HG03196 (cell line): ENCODE data around the gene PRSS57.
A peak's percentile ranks its signal among the peaks of the same experiment; 100 is the strongest.
"Not testable (repeated sequence)": the region's sequence is repeated elsewhere in the genome, so short reads cannot be mapped to it uniquely, and the experiment has no call there.

Source experiments
- ATAC-seq: cut with Tn5 transposase; IDR thresholded peaks from one replicate; pipeline ENCODE4 v1.9.1; 2021; ENCODE audit not compliant: unreplicated experiment

Gene PRSS57

DNA sequence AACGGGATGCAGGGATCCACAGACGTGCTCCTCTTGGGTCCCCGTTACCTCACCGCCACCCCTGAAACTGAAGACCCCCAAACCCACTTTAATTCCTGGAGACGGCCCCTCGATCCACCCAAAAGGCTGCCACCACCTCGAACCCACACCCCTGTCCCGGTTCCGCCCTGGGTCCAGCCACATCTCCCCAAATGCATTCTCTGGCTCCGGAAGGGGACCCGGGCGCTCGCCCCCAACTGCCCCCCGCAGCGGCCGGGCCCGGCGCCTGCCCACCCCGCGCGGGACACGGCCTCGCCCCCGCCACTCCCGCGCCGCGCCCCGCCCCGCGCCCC, 19.3 kb downstream of the PRSS57 start:
- ATAC-seq, result no peak

DNA sequence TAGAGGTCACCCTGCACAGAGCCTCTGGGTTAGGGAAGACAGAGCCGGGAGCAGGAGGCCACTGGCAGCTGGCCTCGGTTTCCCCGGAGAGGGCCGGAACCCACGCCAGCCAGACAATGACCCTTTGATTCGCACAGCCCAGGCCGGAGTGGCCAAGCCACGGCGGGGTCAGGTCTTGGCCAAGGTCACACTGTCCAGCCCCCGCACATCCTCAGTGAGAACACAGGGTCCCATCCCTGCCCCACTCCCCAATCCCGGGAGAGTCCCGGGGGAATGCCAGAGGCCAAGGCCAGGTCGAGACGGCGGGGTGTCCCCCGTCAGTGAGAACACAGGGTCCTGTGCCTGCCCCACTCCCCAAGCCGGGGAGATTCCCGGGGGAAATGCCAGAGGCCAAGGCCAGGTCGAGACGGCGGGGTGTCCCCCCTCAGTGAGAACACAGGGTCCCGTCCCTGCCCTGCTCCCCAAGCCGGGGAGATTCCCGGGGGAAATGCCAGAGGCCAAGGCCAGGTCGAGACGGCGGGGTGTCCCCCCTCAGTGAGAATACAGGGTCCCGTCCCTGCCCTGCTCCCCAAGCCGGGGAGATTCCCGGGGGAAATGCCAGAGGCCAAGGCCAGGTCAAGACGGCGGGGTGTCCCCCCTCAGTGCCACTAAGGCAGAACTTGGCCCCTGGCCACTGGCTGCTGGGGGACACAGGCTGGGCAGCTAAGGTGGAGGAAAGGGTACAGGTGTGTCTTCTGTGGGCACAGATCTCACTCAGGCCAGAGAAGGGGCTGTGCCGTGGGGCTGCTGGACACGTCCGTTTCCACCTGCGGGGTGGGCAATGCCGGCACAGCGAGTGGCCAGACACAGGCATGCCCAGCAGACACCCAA, 20.7 kb downstream of the PRSS57 start:
- ATAC-seq, result no peak

DNA sequence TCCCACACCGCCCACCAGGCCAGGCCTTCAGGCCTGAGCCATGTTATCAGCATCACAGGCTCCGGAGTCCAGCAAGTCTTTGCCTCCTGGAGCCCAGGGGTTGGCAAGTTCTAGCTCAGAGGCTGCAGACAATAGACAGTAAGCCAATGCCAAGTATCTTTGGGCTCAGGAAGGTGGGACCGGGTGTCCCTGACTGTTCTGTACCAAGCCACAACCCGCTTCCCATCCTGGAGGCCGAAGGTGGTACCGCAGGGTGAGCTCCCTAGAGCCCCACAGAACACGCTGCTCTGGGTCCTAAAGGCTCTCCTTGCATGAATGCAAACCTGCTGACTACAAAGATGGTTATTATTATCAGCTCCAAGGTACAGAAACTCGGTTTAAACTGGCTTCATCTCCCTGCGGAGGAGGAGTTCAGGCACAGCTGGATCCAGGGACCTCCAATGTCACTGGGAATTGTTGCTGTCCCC, 24.6 kb downstream of the PRSS57 start:
- no peak for ATAC-seq

GRCh38 chr19:668675-669434, 26.4 kb downstream of the PRSS57 start:
- not testable (repeated sequence) for ATAC-seq

DNA sequence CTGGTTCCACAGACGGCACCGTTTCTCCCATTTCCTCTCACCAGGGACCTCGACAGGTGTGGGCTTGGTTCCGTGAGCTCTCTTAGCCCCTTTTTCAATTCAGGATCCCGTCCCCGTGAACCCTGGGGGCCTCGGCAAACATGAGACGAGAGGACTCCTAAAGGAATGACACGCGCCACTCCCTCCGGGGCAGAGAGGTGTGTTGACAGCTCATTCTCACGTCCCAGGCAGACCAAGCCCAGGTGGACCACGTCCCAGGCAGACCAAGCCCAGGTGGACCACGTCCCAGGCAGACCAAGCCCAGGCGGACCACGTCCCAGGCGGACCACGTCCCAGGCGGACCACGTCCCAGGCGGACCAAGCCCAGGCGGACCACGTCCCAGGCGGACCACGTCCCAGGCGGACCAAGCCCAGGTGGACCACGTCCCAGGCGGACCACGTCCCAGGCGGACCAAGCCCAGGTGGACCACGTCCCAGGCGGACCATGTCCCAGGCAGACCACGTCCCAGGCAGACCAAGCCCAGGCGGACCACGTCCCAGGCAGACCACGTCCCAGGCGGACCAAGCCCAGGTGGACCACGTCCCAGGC, 28.2 kb downstream of the PRSS57 start:
- ATAC-seq, result not testable (repeated sequence)

GRCh38 chr19:664913-665443, 30.3 kb downstream of the PRSS57 start:
- ATAC-seq, result no peak

DNA sequence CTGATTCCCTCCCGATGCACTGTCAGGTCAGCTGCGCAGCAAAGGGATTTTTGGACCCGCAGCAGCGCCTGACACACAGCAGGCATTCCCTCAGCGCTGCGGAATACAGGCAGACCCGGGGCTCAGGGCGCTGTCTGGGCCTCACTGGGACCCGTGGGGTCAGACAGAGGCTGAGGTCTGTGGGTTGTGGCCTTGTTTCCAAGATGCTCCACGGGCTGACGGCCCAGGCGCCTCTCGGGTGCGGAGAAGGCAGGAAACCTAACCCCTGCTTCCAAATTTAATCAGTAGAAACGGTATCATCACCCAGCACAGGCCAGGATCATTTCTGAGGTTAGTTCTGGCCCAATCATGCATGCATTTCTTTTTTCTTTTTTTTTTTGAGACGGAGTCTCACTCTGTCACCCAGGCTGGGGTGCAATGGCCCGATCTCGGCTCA, 31.6 kb downstream of the PRSS57 start:
- no peak for ATAC-seq

- peak; percentile 49 for ATAC-seq
Measured at GRCh38 chr19:662962-663681, 32.1 kb downstream of the PRSS57 start, which contains the start of gene RNF126. RNF126 (minus strand) TSS chr19:663214; CDS start chr19:663121, 93 bp downstream.

GRCh38 chr19:662207-662961, 32.9 kb downstream of the PRSS57 start:
- ATAC-seq, result peak; percentile 3

DNA sequence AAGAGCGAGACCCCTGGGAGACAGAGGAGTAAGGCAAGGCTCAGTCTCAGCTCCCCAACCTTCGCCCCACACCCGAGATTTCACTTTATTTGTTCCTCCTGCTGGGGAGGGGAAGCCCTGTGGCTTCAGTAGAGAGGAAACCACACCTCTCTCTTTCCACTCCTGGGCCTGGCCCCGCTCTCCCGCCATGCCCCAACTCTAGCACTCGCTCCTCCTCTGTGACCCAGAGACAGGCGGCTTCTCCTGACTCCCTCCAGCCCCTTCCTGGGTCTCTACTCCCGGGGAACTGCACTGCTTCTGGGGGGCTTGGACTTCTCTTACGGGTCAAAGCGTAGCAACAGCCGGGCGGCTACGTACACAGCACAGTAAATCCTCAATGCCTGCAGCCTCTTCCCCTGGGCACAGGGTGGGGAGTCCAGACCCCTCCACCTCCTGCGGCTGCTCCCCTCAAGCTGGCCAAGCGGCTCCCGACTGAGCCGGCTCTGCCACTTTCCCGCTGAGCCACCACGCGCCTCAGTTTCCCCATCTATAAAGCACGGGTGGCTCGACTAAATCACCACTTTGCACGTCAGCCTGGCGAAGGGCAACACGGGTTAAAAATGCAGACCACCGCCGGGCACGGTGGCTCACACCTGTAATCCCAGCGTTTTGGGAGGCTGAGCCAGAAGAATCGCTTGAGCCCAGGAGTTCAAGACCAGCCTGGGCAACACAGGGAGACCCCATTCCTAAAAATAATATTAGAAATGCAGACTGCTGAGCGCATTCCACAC, 33.6 kb downstream of the PRSS57 start:
- no peak for ATAC-seq

DNA sequence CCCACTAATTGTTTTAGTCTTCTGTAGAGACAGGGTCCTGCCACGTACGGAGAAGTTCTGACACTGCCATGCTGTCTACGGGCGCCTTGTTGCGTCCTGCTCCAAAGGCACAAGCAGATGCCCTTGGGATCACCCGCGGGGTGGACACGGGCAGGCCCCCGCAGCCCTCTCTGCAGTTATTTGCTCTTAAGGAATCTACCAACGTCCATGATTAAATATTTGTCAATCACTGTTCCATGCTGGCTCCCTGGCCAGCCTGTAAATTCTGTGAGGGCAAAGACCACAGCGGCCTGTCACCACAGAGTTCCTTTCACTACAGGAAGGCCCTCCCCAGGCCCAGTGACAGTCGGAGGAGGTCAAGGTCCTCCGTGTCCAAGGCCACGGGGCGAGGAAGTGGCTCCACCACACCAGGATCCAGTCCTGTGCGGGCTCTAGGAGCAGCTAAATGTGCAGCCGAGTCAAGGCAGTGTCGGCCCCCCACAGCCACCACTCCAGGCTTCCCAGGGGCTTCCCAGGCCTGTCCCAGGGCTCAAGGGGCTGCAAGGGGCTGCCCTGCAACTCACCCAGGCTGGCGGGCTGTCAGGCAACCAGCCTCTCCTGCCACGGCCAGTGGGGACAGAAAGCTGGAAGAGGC, 34.3 kb downstream of the PRSS57 start:
- no peak for ATAC-seq

GRCh38 chr19:658916-659839, 36.1 kb downstream of the PRSS57 start:
- ATAC-seq, result no peak

DNA sequence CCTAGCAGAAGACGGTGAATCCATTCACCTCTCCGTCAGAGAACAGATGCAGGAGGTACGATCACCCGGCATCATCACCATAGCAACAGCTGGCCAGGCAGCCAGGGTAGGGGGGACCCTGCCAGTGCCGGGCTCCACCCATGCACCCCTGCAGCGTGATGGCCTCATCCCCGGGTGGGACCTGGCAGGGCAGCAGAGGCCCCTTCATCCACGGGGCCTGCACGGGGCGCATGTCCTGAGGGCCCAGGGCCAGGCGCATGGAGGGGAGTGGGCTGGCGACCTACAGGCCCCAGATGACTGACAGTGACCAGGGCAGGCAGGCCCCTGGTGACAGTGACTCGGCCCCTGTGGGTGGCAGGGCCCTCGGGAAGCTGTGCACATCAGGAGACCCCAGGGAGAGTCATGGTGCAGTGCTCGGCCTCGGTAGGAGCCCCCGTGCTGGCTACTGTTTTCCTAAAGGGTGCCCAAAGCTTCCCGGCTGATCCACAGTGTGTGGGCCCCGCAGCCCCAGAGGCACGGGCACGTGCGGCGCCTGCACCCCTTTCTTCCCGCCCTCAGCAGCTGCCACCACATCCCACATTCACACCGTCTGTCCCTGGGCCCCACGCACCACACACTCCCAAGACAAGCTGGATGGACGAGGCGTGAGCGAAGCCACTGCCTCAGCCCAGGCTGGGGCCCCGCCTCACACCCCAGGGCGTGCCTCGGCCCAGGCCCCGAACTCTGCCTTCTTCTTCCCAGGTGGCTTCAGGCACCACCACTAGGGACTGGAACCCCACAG, 37.0 kb downstream of the PRSS57 start:
- ATAC-seq, result no peak

DNA sequence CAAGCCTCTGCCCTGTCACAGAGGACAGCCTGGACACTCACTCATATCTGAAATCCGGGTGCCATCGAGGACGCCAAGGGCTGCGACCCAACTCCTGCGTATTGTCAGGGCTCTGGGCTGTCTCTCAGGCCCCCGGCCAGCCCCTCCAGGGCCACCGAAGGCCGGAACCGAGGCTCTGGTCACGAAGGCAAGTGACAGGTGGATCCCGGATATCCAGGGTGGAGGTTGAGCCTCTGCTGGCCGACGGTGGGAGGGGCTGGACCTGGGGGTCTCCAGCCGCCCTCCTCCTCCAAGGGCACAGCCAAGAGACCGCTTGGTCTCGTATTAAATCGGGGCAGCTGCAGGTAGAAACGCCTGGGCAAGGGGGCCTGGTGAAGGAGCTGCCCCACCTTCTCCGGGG, 37.6 kb downstream of the PRSS57 start:
- ATAC-seq, result no peak

DNA sequence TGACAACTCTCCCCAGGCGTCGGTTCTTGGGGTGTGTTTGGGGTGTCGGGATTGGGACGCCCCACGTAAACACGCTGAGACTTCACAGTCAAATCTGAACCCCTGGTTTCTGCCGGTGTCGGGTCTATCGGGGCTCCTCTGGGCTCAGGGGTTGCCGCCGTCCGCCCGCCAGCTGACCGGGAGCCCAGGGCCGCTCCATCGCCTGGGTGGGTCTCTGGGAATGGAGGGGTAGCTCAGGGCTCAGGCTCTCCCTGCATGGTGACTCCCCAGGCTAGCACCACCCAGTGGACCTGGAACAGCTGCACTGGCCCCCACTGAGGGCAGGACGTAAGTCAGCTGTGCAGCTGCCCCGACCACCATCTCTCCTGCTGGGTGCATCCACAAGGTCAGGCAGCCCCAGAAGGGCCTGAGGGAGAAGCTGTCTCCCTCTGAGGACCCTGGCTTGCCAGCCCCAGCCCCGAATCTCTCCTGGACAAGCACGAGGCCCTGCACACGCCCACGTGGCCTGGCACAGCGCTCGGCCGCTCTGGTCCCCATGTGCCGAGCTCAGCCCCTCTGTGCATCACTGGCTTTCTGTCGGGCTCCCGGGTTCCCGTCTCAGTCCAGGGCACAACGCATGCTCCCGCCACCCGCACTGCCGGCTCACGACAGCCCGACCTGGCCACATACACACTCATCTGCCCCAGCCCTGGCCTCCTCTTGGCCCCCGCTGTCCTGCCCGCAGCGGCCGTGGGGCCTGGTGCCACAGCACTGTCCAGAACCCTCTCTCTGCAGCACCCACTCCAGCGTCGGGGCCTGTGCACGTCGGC, 38.3 kb downstream of the PRSS57 start:
- ATAC-seq, result no peak

DNA sequence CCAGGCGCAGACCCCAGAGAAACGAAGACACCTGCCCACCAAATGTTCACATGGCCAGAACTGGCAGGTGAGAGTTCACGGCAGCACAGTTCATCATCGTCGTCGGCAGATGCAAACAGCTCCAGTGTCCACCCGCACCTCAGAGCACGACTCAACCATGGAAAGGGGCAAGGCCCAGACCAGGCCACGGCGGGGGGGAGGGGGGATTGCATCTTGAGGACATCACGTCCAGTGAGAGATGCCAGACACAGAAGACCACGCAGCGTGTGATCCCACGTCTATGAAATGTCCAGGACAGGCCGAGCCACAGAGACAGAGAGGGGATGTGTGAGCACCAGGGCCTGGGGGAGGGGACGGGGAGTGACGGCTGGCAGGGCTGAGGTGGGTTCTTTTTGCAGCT, 39.6 kb downstream of the PRSS57 start:
- no peak for ATAC-seq
